ENCODE measurements around the gene SLIT2.

- TF ChIP-seq POLR2AphosphoS5 (IDR thresholded peaks at IDR 0.05) (no peak), EZH2 (IDR thresholded peaks at IDR 0.05; ENCODE audit: borderline replicate concordance, insufficient read depth, low read length, poor library complexity, severe bottlenecking) (no peak), CTCF (IDR thresholded peaks at IDR 0.05; ENCODE audit: poor library complexity, severe bottlenecking) (no peak), EP300 (conservative IDR thresholded peaks at IDR 0.05; ENCODE audit: poor library complexity, severe bottlenecking) (no peak)
Observed at GRCh38 chr4:20268028-20268427, 16.3 kb downstream of the SLIT2 start.
